GM12865 (cell line): ENCODE data around the gene KLHDC2.
"Not testable (repeated sequence)": the region's sequence is repeated elsewhere in the genome, so short reads cannot be mapped to it uniquely, and the experiment has no call there.

Source experiments
- DNase-seq: peaks from one replicate; pipeline ENCODE4 v3.0.0; 2010; ENCODE audit warnings: low read depth
- H3K4me3 ChIP-seq: 2 replicates; pipeline ENCODE4 v1.5.1; 2011; ENCODE audit warnings: mild to moderate bottlenecking, low read depth, low read length, control low read depth
- TF ChIP-seq, protein P1 (sequence below): IDR thresholded peaks from 2 replicates; pipeline ENCODE4 v1.5.1; 2011; ENCODE audit warnings: low read length, control low read depth, low read depth, inconsistent platforms; ENCODE audit not compliant: insufficient read depth; ENCODE audit errors: missing control alignments

The KLHDC2 gene

DNA sequence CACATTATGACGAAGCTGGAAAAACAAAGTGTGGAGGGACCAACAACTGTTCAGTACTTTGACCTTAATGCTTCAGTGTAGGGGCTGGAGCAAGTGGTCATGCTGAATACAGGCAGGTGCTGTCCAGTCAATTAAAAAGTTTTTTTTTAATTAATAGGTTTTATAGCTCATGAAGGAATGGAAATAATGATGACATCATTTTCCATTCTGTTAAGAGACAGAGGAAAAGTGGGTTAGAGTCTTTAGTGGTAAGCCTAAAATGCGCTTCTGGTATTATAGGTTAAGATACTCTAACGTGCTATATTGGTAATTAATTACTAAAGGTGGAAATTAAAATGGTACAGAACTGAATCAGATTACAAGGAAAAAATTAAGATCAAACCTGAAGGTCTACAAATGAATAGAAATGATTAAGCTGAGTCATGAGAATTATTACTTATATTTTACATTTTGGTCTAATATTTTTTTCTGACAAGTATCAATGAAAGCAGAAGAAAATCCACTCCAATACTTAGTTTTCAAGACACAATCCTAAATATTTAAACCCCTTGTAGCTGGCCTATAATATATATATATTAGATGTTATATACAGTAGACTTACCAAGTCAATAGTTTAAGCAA is 15.6 kb downstream of the KLHDC2 start:
- TF ChIP-seq, protein P1, sequence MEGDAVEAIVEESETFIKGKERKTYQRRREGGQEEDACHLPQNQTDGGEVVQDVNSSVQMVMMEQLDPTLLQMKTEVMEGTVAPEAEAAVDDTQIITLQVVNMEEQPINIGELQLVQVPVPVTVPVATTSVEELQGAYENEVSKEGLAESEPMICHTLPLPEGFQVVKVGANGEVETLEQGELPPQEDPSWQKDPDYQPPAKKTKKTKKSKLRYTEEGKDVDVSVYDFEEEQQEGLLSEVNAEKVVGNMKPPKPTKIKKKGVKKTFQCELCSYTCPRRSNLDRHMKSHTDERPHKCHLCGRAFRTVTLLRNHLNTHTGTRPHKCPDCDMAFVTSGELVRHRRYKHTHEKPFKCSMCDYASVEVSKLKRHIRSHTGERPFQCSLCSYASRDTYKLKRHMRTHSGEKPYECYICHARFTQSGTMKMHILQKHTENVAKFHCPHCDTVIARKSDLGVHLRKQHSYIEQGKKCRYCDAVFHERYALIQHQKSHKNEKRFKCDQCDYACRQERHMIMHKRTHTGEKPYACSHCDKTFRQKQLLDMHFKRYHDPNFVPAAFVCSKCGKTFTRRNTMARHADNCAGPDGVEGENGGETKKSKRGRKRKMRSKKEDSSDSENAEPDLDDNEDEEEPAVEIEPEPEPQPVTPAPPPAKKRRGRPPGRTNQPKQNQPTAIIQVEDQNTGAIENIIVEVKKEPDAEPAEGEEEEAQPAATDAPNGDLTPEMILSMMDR, result no peak
- no peak overlapping the region for H3K4me3 ChIP-seq
- DNase-seq, result no peak

DNA sequence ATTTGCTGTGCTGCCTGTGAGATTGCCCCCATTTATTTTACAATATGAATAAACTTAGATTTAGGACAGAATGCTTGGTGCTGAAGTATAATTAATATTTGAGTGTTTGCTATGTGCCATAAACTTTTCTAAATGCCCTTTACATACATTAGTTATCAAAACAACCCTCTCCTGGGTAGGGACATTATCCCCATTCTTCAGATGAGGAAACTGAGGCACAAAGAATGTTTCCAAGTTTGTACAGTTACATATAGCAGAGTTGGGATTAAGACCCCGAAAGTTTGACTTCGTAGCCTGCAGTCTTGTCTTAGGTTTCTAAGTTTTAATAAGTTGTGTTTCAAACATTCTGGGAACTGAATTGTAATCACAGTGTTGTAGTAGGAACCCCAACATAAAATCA is 18.4 kb downstream of the KLHDC2 start:
- no peak for DNase-seq
- TF ChIP-seq, protein P1, result no peak
- no peak overlapping the region for H3K4me3 ChIP-seq

DNA sequence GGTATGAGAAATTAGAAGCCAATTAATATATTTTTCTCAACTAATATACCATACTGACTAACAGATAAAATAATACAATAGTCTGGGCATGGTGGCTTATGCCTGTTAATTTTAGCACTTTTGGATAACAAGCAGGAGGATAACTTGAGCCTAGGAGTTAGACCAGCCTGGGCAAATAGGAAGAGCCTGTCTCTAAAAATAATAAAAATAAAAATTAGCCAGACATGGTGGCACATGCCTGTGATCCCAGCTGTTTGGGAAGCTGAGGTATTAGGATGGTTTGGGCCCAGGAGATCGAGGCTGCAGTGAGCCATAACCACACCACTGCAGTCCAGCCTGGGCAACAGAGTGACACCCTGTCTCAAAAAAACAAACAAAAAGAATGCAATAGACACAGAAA is 24.7 kb downstream of the KLHDC2 start:
- TF ChIP-seq, protein P1, result no peak
- no peak for DNase-seq
- no peak overlapping the region for H3K4me3 ChIP-seq

DNA sequence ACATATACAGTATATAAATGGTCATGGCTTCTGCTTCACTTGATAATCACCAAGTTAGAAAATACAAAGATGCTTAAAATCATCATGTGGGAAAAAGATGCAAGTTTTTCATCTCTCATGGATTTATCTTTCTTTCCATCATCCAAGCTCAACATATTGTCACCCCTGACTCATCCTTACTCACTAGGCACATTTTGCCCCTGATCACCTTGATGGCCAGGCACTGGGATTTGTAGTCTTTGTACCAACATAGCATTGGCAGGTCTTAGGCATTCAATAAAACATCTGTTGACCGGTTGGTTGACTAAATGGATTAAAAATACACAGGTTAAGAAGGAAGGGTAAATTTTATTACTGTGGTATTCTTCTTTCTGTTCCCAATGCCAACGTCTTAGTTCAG is 28.1 kb downstream of the KLHDC2 start:
- no peak overlapping the region for H3K4me3 ChIP-seq
- DNase-seq, result no peak
- TF ChIP-seq, protein P1, result no peak

DNA sequence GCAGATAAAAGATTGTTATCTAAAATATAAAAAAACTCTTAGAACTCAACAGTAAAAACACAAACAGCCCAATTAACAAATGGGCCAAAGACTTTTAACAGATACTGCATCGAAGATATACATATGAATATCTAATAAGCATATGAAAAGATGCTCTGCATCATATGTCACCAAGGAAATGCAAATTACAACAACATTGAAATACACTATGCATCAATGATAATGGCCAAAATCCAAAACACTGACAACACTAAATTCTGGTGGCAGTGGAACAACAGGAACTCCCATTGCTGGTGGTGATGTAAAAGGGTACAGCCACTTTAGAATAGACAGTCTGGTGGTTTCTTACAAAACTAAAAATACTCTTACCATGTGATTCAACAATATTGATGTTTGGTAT is 40.8 kb downstream of the KLHDC2 start:
- TF ChIP-seq, protein P1, result no peak
- DNase-seq, result no peak
- H3K4me3 ChIP-seq, result no peak overlapping the region

DNA sequence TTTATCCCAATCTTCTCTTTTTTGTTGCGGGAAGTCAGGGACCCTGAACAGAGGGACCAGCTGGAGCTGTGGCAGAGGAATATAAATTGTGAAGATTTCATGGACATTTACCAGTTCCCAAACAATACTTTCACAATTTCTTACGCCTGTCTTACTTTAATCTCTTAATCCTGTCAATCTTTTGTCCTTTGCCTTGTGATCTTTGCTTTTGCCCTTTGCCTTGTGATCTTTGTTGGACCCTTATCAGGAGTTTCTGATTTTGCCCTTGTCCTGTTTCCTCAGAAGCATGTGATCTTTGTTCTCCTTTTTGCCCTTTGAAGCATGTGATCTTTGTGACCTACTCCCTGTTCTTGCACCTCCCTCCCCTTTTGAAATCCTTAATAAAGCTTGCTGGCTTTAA is 48.2 kb downstream of the KLHDC2 start:
- not testable (repeated sequence) for H3K4me3 ChIP-seq, DNase-seq

DNA sequence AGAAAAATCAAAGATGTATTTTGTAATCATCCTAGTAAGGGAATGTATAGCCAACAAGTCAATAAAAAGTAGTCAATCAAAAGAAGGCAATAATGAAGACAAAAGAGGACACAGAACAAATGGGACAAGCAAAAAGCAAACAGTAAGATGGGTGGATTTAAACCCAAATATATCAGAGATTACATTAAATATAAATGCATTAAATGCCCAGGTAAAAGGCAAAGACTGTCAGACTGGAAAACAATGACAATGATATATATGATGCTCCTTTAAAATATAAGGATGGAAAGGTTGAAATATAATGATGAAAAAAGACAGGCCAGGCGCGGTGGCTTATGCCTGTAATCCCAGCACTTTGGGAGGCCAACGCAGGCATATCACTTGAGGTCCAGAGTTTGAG is 48.9 kb downstream of the KLHDC2 start:
- TF ChIP-seq, protein P1, result no peak
- DNase-seq, result no peak
- no peak overlapping the region for H3K4me3 ChIP-seq
